GM12878 (cell line): Measurements from ENCODE around the gene HAPSTR1. TPM values are rescaled to one million over a fixed set of nuclear protein-coding genes. Genes with fewer than 3 reads are reported as not detected.
"Not testable (repeated sequence)": the region's sequence is repeated elsewhere in the genome, so short reads cannot be mapped to it uniquely, and the experiment has no call there.

ENCODE experiments used
- ATAC-seq: fragments of 200-7000 bp; cut with Tn5 transposase; 3 replicates; pipeline ENCODE4 v1.9.1; 2020; ENCODE audit warnings: mild to moderate bottlenecking, moderate library complexity
- BruUV-seq: library from RNA; stranded (reverse); fragments of 400-500 nt; replicated peaks from 2 replicates; lab custom pipeline; 2021; lab: Mats Ljungman, UMichigan
- CTCF ChIA-PET: fragments of 300-600 bp; sonication (Branson Sonifier 250); formaldehyde crosslinking; extraction: SDS; loops from one replicate; lab custom pipeline; 2021; ENCODE audit warnings: inconsistent platforms; lab: Yijun Ruan, JAX
- POLR2A ChIA-PET: fragments of 350-600 bp; formaldehyde crosslinking; extraction: SDS; loops from one replicate; lab custom pipeline; 2021; ENCODE audit warnings: inconsistent platforms; lab: Charles Lee
- RAD21 ChIA-PET: fragments of 300-600 bp; sonication (Branson Sonifier 250); formaldehyde crosslinking; loops from one replicate; lab custom pipeline; 2023; ENCODE audit warnings: antibody characterized with exemption; ENCODE audit not compliant: unreplicated experiment; lab: Charles Lee
- SMC1A ChIA-PET: fragments of 300-600 bp; sonication (Branson Sonifier 250); formaldehyde crosslinking; loops from one replicate; lab custom pipeline; 2023; ENCODE audit not compliant: unreplicated experiment, uncharacterized antibody; lab: Charles Lee
- DNase-seq: peaks from one replicate; pipeline ENCODE4 v3.0.0-alpha.2; 2011; ENCODE audit warnings: low read depth, low spot score
- FAIRE-seq: peaks from 3 replicates; lab custom pipeline; 2011; peaks lifted over from hg19 to GRCh38; lab: Jason Lieb, UNC
- H2AFZ ChIP-seq: 2 replicates; pipeline ENCODE4 v1.6.0; 2011; ENCODE audit warnings: low read depth, low read length, control low read depth; ENCODE audit not compliant: control insufficient read depth
- H3K27ac ChIP-seq: 2 replicates; pipeline ENCODE4 v1.5.1; 2011; ENCODE audit warnings: control low read depth; ENCODE audit not compliant: control insufficient read depth, insufficient read depth
- H3K27me3 ChIP-seq, 2 experiments: replicated peaks in 1 of 2; 2 replicates each; pipeline versions ENCODE4 v1.6.0 to v1.6.1; 2011; ENCODE audit warnings: low read length in 1 of 2; ENCODE audit not compliant: control insufficient read depth in 2 of 2, insufficient read depth in 2 of 2
- H3K36me3 ChIP-seq, 2 experiments: 2 replicates each; pipeline ENCODE4 v1.5.1; 2011; ENCODE audit warnings: low read length in 1 of 2; ENCODE audit not compliant: control insufficient read depth in 2 of 2, insufficient read depth in 2 of 2
- H3K4me1 ChIP-seq: 2 replicates; pipeline ENCODE4 v1.6.1; 2011; ENCODE audit warnings: mild to moderate bottlenecking, low read length, moderate library complexity, mixed read lengths; ENCODE audit not compliant: control insufficient read depth, insufficient read depth
- H3K4me2 ChIP-seq: 2 replicates; pipeline ENCODE4 v1.6.0; 2011; ENCODE audit warnings: control low read depth; ENCODE audit not compliant: control insufficient read depth, insufficient read depth
- H3K4me3 ChIP-seq: fragments of 200-600 bp; sonication (generic); 2 replicates; pipeline ENCODE4 v1.5.1; 2016
- H3K79me2 ChIP-seq: 2 replicates; pipeline ENCODE4 v1.6.0; 2011; ENCODE audit warnings: low read length; ENCODE audit not compliant: control insufficient read depth, insufficient read depth
- H3K9ac ChIP-seq: 2 replicates; pipeline ENCODE4 v1.8.0; 2011; ENCODE audit warnings: low read length, control low read depth, mixed read lengths; ENCODE audit not compliant: control insufficient read depth, insufficient read depth
- H3K9me3 ChIP-seq: replicated peaks from 3 replicates; pipeline ENCODE4 v1.5.1; 2011; ENCODE audit warnings: mild to moderate bottlenecking, low read length; ENCODE audit not compliant: control insufficient read depth, insufficient read depth
- H4K20me1 ChIP-seq: 2 replicates; pipeline ENCODE4 v1.6.0; 2011; ENCODE audit not compliant: control insufficient read depth, insufficient read depth
- ATF7 ChIP-seq: fragments of 450-650 bp; IDR thresholded peaks from 2 replicates; pipeline ENCODE4 v1.6.1; 2016; ENCODE audit warnings: low read depth, mild to moderate bottlenecking
- BRCA1 ChIP-seq: IDR thresholded peaks from 2 replicates; pipeline ENCODE4 v1.6.1; 2011; ENCODE audit warnings: low read depth, low read length, improper control_type of control experiment
- CREB1 ChIP-seq: IDR thresholded peaks from 2 replicates; pipeline ENCODE4 v1.6.1; 2012; ENCODE audit warnings: low read depth, mild to moderate bottlenecking, inconsistent platforms
- CREM ChIP-seq: IDR thresholded peaks from 2 replicates; pipeline ENCODE4 v1.6.1; 2014; ENCODE audit warnings: antibody characterized with exemption, low read depth
- GABPA ChIP-seq: IDR thresholded peaks from 2 replicates; pipeline ENCODE4 v1.6.1; 2014; ENCODE audit warnings: antibody characterized with exemption, low read depth, mild to moderate bottlenecking, inconsistent platforms
- HCFC1 ChIP-seq: fragments of 150-350 bp; IDR thresholded peaks from 2 replicates; pipeline ENCODE4 v1.6.1; 2014; ENCODE audit warnings: low read length
- IKZF1 ChIP-seq: fragments of 450-650 bp; conservative IDR thresholded peaks from 2 replicates; pipeline ENCODE4 v1.6.1; 2017; ENCODE audit warnings: antibody characterized with exemption, mild to moderate bottlenecking
- IKZF2 ChIP-seq, 2 experiments: fragments of 450-650 bp; IDR thresholded peaks; 2 replicates each; pipeline ENCODE4 v1.6.1; 2017; ENCODE audit warnings: mild to moderate bottlenecking in 2 of 2, moderate library complexity in 2 of 2
- RUNX3 ChIP-seq: IDR thresholded peaks from 2 replicates; pipeline ENCODE4 v1.6.1; 2012; ENCODE audit warnings: low read length, inconsistent platforms
- SIX5 ChIP-seq: IDR thresholded peaks from 2 replicates; pipeline ENCODE4 v1.6.1; 2011; ENCODE audit warnings: mild to moderate bottlenecking, low read depth, low read length, moderate library complexity; ENCODE audit not compliant: severe bottlenecking
- SPI1 ChIP-seq: IDR thresholded peaks from 2 replicates; pipeline ENCODE4 v1.6.1; 2011; ENCODE audit warnings: low read depth, mild to moderate bottlenecking, low read length, moderate library complexity, borderline replicate concordance; ENCODE audit not compliant: insufficient read depth
- WGBS: methylation state at CpG from one replicate; pipeline ENCODE4 v1.1.6; 2016; ENCODE audit warnings: low lambda C conversion rate; ENCODE audit not compliant: insufficient replicate concordance, insufficient coverage; ENCODE audit errors: missing lambda C conversion rate; 5-methylcytosine and 5-hydroxymethylcytosine counted together
- in situ Hi-C: fragments of 300-500 bp; cut with MboI; formaldehyde crosslinking; loops from 9 replicates; pipeline ENCODE4 v1.14.3; 2018; ENCODE audit warnings: mixed read lengths
- intact Hi-C: fragments of 100-400 bp; cut with micrococcal nuclease; formaldehyde crosslinking; loops from one replicate; pipeline ENCODE4 v1.14.2; 2022; ENCODE audit not compliant: unreplicated experiment
- polyA plus RNA-seq, 11 experiments: library from polyadenylated mRNA; depleted of rRNA in 4 of 11; unstranded in 6 of 11; stranded (reverse) in 5 of 11; fragments of >200 nt; fragmentation: Nextera tagmentation in 4 of 11; fragmentation: Illumina TruSeq in 1 of 11; extraction: Ambion mirVana in 4 of 11; extraction: Trizol in 1 of 11; gene quantifications; 1 replicate in 1 of 11; 2 replicates in 10 of 11; pipeline versions ENCODE4 v1.2.1 to v1.2.3, GENCODE V29; 2011 to 2016; ENCODE audit warnings: inconsistent platforms in 2 of 11, missing spikeins in 2 of 11, low read depth in 1 of 11
- total RNA-seq, 4 experiments: library from RNA; depleted of rRNA in 3 of 4; stranded (reverse); fragments of >200 nt in 3 of 4; fragmentation: Illumina TruSeq in 1 of 4; extraction: Trizol in 1 of 4; gene quantifications; 2 replicates each; pipeline versions ENCODE4 v1.2.1 to v1.2.3, GENCODE V29; 2013 to 2021
- TF ChIP-seq, protein P1 (sequence below): IDR thresholded peaks from 2 replicates; pipeline ENCODE4 v1.6.1; 2012; ENCODE audit warnings: low read length, inconsistent platforms

HAPSTR1 gene
- total and polyA plus RNA-seq, 10 of the 15 experiments (the other 5 are each of a cell fraction or from before 2014, with no cell fraction given): 8.7 to 52.5 (median 23.1) TPM

DNA sequence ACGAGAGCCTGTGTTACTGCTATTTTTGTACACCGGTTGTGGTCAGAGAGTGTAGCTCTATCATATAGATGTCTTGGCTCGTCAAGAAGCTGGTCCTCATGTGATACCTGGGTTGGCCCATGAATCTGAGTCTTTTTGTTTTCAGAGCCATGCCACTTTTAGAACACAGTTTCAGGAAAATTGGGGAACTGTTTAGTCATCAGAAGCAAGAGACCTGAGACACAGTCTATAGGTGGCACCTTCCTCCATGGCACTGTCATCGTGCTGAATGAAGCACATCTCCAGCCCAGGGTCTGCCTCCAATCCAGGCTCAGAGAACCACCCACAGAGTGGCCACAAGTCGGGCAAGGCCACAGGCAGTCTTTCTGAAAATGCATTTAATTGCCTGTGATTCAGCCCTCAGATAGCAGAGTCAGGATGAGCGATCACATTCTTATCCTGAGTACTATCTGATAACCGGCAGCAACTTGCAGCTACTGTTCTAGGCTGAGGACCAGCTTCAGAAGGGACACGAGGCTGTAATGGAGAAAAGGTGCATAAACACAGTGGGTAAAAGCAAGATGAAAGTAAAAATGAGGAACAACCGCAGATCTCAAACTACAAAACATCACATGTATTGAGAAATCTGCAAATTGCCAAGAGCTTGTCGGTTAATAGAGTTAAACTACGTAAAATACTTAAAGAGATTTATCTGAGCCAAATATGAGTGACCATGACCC is 14.2 kb upstream of the HAPSTR1 start:
- H3K9me3 ChIP-seq: no peaks in the 10 kb centered on the region; the same call in 2 of the 3 replicates
- TF ChIP-seq RUNX3: peak; percentile 47; the same call in 1 of the 2 replicates
- TF ChIP-seq BRCA1: no peak
- intact Hi-C loops: no loop called here
- FAIRE-seq (no peak), DNase-seq (no peak), ATAC-seq (peak; percentile 12; the same call in 2 of the 3 replicates)
- in situ Hi-C loops: no loop called here
- peaks cover 24% of the 10 kb centered on the region for H3K4me1 ChIP-seq
- H3K36me3 ChIP-seq: no peaks in the 10 kb centered on the region
- H3K9ac ChIP-seq: no peak overlapping the region
- ChIA-PET POLR2A (no interaction called here), CTCF (interaction anchor here (0.7 to 1.7 kb wide), 6 partner anchors 15 to 129 kb away, joined by 3 to 8 read pairs (median 4); no protein-coding TSS in a partner anchor), SMC1A (interaction anchor here (0.8 to 3.1 kb wide), 5 partner anchors 11 to 59 kb away, joined by 3 to 9 read pairs (median 4); partner anchors contain the start of gene HAPSTR1), RAD21 (interaction anchor here (0.7 to 1.3 kb wide), 2 partner anchors 13 to 57 kb away, joined by 3 to 7 read pairs; no protein-coding TSS in a partner anchor)
- peak overlapping the region; percentile 90 for H2AFZ ChIP-seq
- BruUV-seq: no TSS peak
- H3K4me3 ChIP-seq: no peak overlapping the region
- no peaks in the 10 kb centered on the region for H4K20me1 ChIP-seq
- 45% methylated on average over 11 of the region's 11 CpGs for WGBS
- peak overlapping the region; percentile 45 for H3K4me2 ChIP-seq
- H3K79me2 ChIP-seq: no peaks in the 10 kb centered on the region
- H3K27ac ChIP-seq: no peak overlapping the region; the same call in 1 of the 2 replicates
- no peaks in the 10 kb centered on the region for H3K27me3 ChIP-seq

DNA sequence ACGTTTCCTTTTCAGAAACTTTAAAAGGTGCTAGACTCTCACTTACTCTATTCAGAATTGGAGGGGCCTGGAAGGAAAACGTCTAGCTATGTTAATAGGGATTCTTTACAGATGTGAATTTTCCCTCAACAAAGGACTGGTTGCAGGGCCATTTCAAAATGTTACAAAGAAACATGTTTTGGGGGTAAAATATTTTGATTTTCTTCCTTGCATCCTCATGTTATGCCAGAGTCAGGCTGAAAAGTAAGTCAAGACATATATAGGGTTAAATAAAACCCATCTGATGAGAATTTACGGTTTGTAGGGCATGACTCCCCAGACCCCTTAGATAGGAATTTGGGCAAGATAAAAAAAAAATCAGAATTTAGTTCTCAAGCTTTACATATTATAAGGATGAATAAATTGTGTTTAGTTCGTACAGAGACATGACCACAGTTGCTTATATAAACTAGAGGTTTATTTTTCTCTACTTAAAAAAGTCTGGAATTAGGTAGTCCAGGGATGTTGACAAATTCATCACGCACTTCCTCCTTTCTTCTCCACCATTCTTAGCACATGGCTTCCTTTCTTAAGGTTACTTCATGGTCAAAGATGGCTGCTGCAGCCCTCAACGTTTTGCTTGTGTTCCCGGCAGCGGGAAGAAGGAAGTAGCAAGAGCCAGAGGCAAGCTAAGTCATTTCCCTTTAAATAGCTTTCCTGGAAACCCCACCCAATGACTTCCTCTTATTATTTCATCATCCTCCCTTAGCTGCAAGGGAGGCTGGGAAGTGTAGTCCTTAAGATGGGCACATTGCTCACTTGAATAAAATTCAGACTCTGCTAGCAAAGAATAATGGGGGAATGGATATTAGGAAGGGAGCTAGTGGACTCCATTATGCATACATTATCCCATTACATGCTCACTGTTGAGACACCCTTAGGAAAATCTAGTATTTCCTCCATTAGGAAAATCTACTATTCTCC is 12.7 kb upstream of the HAPSTR1 start:
- intact Hi-C loops, H3K27ac ChIP-seq, POLR2A ChIA-PET, H4K20me1 ChIP-seq, in situ Hi-C loops, H3K4me3 ChIP-seq, H3K4me2 ChIP-seq, FAIRE-seq, H3K9ac ChIP-seq, H3K36me3 ChIP-seq, H2AFZ ChIP-seq, H3K9me3 ChIP-seq, H3K27me3 ChIP-seq, BruUV-seq, H3K79me2 ChIP-seq: not testable (repeated sequence)
- peak; percentile 93 for ATAC-seq
- ChIA-PET CTCF (interaction anchor here (0.6 to 2.0 kb wide), 9 partner anchors 11 to 131 kb away, joined by 3 to 7 read pairs (median 3); partner anchors contain the start of gene HAPSTR1), SMC1A (interaction anchor here (1.0 to 3.1 kb wide), 6 partner anchors 9 to 197 kb away, joined by 3 to 9 read pairs (median 3); partner anchors contain the start of gene HAPSTR1), RAD21 (interaction anchor here (0.8 kb wide), 1 partner anchor 70 kb away, joined by 3 read pairs; no protein-coding TSS in a partner anchor)
- peaks cover 12% of the 10 kb centered on the region for H3K4me1 ChIP-seq
- DNase-seq: peak; percentile 48
- peak; percentile 67 for TF ChIP-seq SIX5
- peak; percentile 74 for TF ChIP-seq GABPA
- peak; percentile 44; the same call in 1 of the 2 replicates for TF ChIP-seq IKZF1
- peak; percentile 18 to 21; a peak in 2 of 4 replicates for TF ChIP-seq IKZF2 (IDR thresholded peaks at IDR 0.05)
- TF ChIP-seq CREM: 0 out of 2 replicates have a peak, but pooled peaks have one; percentile 12
- TF ChIP-seq SPI1: peak; percentile 65; the same call in 1 of the 2 replicates
- peak; percentile 60 for TF ChIP-seq ATF7
- TF ChIP-seq HCFC1: peak; percentile 69
- TF ChIP-seq CREB1: peak; percentile 47; the same call in 1 of the 2 replicates
- TF ChIP-seq, protein P1, sequence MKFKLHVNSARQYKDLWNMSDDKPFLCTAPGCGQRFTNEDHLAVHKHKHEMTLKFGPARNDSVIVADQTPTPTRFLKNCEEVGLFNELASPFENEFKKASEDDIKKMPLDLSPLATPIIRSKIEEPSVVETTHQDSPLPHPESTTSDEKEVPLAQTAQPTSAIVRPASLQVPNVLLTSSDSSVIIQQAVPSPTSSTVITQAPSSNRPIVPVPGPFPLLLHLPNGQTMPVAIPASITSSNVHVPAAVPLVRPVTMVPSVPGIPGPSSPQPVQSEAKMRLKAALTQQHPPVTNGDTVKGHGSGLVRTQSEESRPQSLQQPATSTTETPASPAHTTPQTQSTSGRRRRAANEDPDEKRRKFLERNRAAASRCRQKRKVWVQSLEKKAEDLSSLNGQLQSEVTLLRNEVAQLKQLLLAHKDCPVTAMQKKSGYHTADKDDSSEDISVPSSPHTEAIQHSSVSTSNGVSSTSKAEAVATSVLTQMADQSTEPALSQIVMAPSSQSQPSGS: 0 out of 2 replicates have a peak, but pooled peaks have one; percentile 14
- 43% methylated on average over 8 of the region's 8 CpGs for WGBS
